K562 (cell line): ENCODE measurements around the gene EXTL1. TPM values are rescaled to one million over a fixed set of nuclear protein-coding genes. Genes with fewer than 3 reads are reported as not detected.

Source experiments
- C11orf30 ChIP-seq: fragments of 450-650 bp; IDR thresholded peaks from 2 replicates; pipeline ENCODE4 v1.6.1; 2016; ENCODE audit warnings: low read depth, mild to moderate bottlenecking
- DACH1 ChIP-seq: fragments of 450-650 bp; IDR thresholded peaks from 2 replicates; pipeline ENCODE4 v1.6.1; 2018; ENCODE audit not compliant: partially characterized antibody
- GABPA ChIP-seq: fragments of 200-800 bp; sonication (Bioruptor generic); conservative IDR thresholded peaks from 2 replicates; pipeline ENCODE4 v1.6.1; 2016; ENCODE audit warnings: low read depth, missing genetic modification characterization, missing compliant biosample characterization
- GATAD2B ChIP-seq: fragments of 450-650 bp; IDR thresholded peaks from 2 replicates; pipeline ENCODE4 v1.6.1; 2017; ENCODE audit warnings: mild to moderate bottlenecking, borderline replicate concordance
- HNRNPK ChIP-seq: fragments of 200-400 bp; formaldehyde crosslinking; IDR thresholded peaks from one replicate; pipeline ENCODE4 v1.6.1; 2018; ENCODE audit warnings: mild to moderate bottlenecking, low read depth, low read length; ENCODE audit not compliant: poor library complexity, severe bottlenecking
- KLF1 ChIP-seq: fragments of 450-650 bp; IDR thresholded peaks from 2 replicates; pipeline ENCODE4 v1.6.1; 2016; ENCODE audit warnings: missing genetic modification characterization, missing compliant biosample characterization
- LARP7 ChIP-seq: fragments of 450-650 bp; IDR thresholded peaks from 2 replicates; pipeline ENCODE4 v1.6.1; 2016
- MEF2A ChIP-seq: IDR thresholded peaks from 2 replicates; pipeline ENCODE4 v1.6.1; 2011; ENCODE audit warnings: low read depth, mild to moderate bottlenecking, low read length, moderate library complexity; ENCODE audit not compliant: control insufficient read depth
- NRF1 ChIP-seq, 2 experiments: fragments of 450-650 bp; IDR thresholded peaks in 1 of 2; conservative IDR thresholded peaks in 1 of 2; 2 replicates each; pipeline ENCODE4 v1.6.1; 2014; ENCODE audit warnings: mild to moderate bottlenecking in 2 of 2
- SMAD3 ChIP-seq: fragments of 450-650 bp; formaldehyde crosslinking; conservative IDR thresholded peaks from 2 replicates; pipeline ENCODE4 v1.4.0; 2020; ENCODE audit warnings: mild to moderate bottlenecking
- ZC3H4 ChIP-seq: sonication (generic); formaldehyde crosslinking; IDR thresholded peaks from 2 replicates; pipeline ENCODE4 v1.9.0; 2021; ENCODE audit warnings: missing genetic modification reagents, borderline replicate concordance
- ZNF134 ChIP-seq: fragments of 250-450 bp; sonication (Bioruptor Pico); conservative IDR thresholded peaks from 2 replicates; pipeline ENCODE4 v1.4.0; 2020
- polyA plus RNA-seq, 8 experiments: library from polyadenylated mRNA; depleted of rRNA in 4 of 8; stranded (reverse) in 5 of 8; unstranded in 3 of 8; fragments of >200 nt; fragmentation: Nextera tagmentation in 2 of 8; fragmentation: Illumina TruSeq in 1 of 8; extraction: Ambion mirVana in 2 of 8; extraction: Trizol in 1 of 8; gene quantifications; 2 replicates each; pipeline versions ENCODE4 v1.2.1 to v1.2.3, GENCODE V29; 2011 to 2014; ENCODE audit warnings: inconsistent platforms in 1 of 8, missing spikeins in 1 of 8
- total RNA-seq, 7 experiments: library from RNA; depleted of rRNA in 6 of 7; stranded (reverse); fragments of >200 nt in 6 of 7; fragmentation: Illumina TruSeq in 2 of 7; extraction: Trizol in 2 of 7; gene quantifications; 2 replicates each; pipeline versions ENCODE4 v1.2.1 to v1.2.3, GENCODE V29; 2011 to 2021; ENCODE audit warnings: low replicate concordance in 1 of 7
- TF ChIP-seq, protein P1 (sequence below), 3 experiments: fragments of 200-800 bp in 1 of 3; fragments of 250-450 bp in 1 of 3; fragments of 450-650 bp in 1 of 3; sonication (Bioruptor Pico) in 1 of 3; sonication (Bioruptor generic) in 1 of 3; formaldehyde crosslinking in 1 of 3; IDR thresholded peaks; 2 replicates each; pipeline versions ENCODE4 v1.6.1 to v1.8.0; 2016 to 2022; ENCODE audit warnings: mild to moderate bottlenecking in 2 of 3, missing genetic modification characterization in 2 of 3, missing compliant biosample characterization in 1 of 3, moderate library complexity in 1 of 3
- TF ChIP-seq, protein P2 (sequence below): fragments of 250-450 bp; sonication (Bioruptor Pico); IDR thresholded peaks from 2 replicates; pipeline ENCODE4 v1.6.1; 2021; ENCODE audit warnings: mild to moderate bottlenecking
- TF ChIP-seq, protein P3 (sequence below): fragments of 250-450 bp; sonication (Bioruptor Pico); IDR thresholded peaks from 2 replicates; pipeline ENCODE4 v1.5.0; 2022; ENCODE audit warnings: mild to moderate bottlenecking
- TF ChIP-seq, protein P4 (sequence below): sonication (generic); formaldehyde crosslinking; IDR thresholded peaks from 2 replicates; pipeline ENCODE4 v1.8.1; 2023; ENCODE audit warnings: mild to moderate bottlenecking, missing genetic modification reagents, moderate library complexity
- TF ChIP-seq, protein P5 (sequence below): fragments of 250-450 bp; sonication (Bioruptor Pico); IDR thresholded peaks from 2 replicates; pipeline ENCODE4 v1.4.0; 2020; ENCODE audit warnings: mild to moderate bottlenecking

Gene EXTL1
- total and polyA plus RNA-seq, 9 of the 15 experiments (the other 6 are each of a cell fraction or from before 2014, with no cell fraction given): 0.04 to 0.23 (median 0.08) TPM; not detected in 3

DNA sequence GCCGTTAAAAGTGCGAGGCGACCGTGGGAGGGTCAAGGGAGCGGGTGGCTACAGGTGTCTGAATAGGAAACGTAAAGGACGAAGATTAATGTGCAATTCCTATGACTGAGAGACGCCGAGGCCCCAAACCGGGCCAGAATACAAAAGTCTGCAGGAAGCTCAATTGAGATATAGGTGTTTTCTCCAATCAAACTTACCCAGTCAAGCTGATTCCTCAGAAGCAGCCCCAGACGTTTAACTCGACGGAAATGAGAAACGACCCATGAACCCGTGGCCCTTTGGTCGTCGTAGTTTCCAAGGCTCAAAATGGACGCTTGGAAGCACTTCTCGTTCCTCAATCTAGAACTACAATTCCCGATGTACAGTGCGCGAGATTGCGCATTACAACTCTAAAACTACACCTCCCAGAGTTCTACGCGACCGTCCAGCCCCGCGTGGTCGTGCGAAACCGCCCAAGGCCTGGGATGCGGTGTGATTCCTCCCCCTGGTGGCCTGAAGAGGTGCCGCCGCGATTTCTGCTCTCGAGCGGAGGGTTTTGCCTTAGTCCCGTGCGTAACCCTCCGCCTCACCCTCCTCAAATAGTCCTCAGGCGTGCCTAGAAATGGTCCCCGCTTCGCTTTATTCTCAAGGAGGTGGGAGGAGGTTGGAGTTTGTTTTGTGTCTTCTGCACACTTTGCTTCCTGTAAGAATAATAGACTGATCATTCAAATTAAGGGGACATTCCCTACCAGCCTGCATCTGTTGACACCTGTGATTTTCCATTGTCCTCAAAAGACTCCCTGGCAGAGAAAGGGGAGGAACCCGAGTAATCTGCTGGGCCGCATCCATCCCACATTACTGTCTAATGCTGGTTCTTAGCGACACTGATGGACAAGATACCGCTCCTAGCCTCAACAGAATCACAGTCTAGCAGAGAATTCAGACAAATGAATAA is 23.5 kb upstream of the EXTL1 start, which contains the start of gene PAFAH2 (continued):
- TF ChIP-seq, protein P1, sequence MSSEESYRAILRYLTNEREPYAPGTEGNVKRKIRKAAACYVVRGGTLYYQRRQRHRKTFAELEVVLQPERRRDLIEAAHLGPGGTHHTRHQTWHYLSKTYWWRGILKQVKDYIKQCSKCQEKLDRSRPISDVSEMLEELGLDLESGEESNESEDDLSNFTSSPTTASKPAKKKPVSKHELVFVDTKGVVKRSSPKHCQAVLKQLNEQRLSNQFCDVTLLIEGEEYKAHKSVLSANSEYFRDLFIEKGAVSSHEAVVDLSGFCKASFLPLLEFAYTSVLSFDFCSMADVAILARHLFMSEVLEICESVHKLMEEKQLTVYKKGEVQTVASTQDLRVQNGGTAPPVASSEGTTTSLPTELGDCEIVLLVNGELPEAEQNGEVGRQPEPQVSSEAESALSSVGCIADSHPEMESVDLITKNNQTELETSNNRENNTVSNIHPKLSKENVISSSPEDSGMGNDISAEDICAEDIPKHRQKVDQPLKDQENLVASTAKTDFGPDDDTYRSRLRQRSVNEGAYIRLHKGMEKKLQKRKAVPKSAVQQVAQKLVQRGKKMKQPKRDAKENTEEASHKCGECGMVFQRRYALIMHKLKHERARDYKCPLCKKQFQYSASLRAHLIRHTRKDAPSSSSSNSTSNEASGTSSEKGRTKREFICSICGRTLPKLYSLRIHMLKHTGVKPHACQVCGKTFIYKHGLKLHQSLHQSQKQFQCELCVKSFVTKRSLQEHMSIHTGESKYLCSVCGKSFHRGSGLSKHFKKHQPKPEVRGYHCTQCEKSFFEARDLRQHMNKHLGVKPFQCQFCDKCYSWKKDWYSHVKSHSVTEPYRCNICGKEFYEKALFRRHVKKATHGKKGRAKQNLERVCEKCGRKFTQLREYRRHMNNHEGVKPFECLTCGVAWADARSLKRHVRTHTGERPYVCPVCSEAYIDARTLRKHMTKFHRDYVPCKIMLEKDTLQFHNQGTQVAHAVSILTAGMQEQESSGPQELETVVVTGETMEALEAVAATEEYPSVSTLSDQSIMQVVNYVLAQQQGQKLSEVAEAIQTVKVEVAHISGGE (CRISPR knock-in tag; IDR thresholded peaks at IDR 0.05): peak in 1 of 3 experiments; percentile 93; a peak in 2 of 6 replicates
- TF ChIP-seq, protein P2, sequence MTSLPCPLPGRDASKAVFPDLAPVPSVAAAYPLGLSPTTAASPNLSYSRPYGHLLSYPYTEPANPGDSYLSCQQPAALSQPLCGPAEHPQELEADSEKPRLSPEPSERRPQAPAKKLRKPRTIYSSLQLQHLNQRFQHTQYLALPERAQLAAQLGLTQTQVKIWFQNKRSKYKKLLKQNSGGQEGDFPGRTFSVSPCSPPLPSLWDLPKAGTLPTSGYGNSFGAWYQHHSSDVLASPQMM (CRISPR knock-in tag): no peak
- TF ChIP-seq MEF2A (peak; percentile 44; the same call in 1 of the 2 replicates), KLF1 (peak; percentile 94), NRF1 (conservative IDR thresholded peaks at IDR 0.05 in 1 of 2, IDR thresholded peaks at IDR 0.05 in 1 of 2) (peak; percentile 85 to 88), DACH1 (peak; percentile 67), C11orf30 (peak; percentile 44), GATAD2B (no peak; the same call in 1 of the 2 replicates), ZC3H4 (no peak), ZNF134 (CRISPR knock-in tag) (0 out of 2 replicates have a peak, but pooled peaks have one; percentile 48), LARP7 (0 out of 2 replicates have a peak, but pooled peaks have one; percentile 56), HNRNPK (no peak), GABPA (peak; percentile 94), SMAD3 (peak; percentile 88)
- TF ChIP-seq, protein P3, sequence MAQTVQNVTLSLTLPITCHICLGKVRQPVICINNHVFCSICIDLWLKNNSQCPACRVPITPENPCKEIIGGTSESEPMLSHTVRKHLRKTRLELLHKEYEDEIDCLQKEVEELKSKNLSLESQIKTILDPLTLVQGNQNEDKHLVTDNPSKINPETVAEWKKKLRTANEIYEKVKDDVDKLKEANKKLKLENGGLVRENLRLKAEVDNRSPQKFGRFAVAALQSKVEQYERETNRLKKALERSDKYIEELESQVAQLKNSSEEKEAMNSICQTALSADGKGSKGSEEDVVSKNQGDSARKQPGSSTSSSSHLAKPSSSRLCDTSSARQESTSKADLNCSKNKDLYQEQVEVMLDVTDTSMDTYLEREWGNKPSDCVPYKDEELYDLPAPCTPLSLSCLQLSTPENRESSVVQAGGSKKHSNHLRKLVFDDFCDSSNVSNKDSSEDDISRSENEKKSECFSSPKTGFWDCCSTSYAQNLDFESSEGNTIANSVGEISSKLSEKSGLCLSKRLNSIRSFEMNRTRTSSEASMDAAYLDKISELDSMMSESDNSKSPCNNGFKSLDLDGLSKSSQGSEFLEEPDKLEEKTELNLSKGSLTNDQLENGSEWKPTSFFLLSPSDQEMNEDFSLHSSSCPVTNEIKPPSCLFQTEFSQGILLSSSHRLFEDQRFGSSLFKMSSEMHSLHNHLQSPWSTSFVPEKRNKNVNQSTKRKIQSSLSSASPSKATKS (CRISPR knock-in tag): 0 out of 2 replicates have a peak, but pooled peaks have one; percentile 38
- TF ChIP-seq, protein P4, sequence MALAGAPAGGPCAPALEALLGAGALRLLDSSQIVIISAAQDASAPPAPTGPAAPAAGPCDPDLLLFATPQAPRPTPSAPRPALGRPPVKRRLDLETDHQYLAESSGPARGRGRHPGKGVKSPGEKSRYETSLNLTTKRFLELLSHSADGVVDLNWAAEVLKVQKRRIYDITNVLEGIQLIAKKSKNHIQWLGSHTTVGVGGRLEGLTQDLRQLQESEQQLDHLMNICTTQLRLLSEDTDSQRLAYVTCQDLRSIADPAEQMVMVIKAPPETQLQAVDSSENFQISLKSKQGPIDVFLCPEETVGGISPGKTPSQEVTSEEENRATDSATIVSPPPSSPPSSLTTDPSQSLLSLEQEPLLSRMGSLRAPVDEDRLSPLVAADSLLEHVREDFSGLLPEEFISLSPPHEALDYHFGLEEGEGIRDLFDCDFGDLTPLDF: peak; percentile 62; the same call in 1 of the 2 replicates
- TF ChIP-seq, protein P5, sequence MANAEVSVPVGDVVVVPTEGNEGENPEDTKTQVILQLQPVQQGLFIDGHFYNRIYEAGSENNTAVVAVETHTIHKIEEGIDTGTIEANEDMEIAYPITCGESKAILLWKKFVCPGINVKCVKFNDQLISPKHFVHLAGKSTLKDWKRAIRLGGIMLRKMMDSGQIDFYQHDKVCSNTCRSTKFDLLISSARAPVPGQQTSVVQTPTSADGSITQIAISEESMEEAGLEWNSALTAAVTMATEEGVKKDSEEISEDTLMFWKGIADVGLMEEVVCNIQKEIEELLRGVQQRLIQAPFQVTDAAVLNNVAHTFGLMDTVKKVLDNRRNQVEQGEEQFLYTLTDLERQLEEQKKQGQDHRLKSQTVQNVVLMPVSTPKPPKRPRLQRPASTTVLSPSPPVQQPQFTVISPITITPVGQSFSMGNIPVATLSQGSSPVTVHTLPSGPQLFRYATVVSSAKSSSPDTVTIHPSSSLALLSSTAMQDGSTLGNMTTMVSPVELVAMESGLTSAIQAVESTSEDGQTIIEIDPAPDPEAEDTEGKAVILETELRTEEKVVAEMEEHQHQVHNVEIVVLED (CRISPR knock-in tag): peak; percentile 78
